ENCODE data around the gene FBRS.
A peak's percentile ranks its signal among the peaks of the same experiment; 100 is the strongest.

FBRS gene

GRCh38 chr16:30691907-30692306 is 33.7 kb downstream of the FBRS start (continued):
- TF ChIP-seq ZNF692 (tag by site-specific recombination; IDR thresholded peaks at IDR 0.05) (no peak), GLI2 (tag by site-specific recombination; IDR thresholded peaks at IDR 0.05; ENCODE audit: borderline replicate concordance, low read depth) (no peak), ZNF645 (tag by site-specific recombination; IDR thresholded peaks at IDR 0.05) (no peak), ZNF600 (tag by site-specific recombination; IDR thresholded peaks at IDR 0.05) (no peak), ZNF311 (tag by site-specific recombination; IDR thresholded peaks at IDR 0.05; ENCODE audit: borderline replicate concordance) (no peak), ZNF768 (tag by site-specific recombination; IDR thresholded peaks at IDR 0.05) (no peak), ZNF18 (tag by site-specific recombination; IDR thresholded peaks at IDR 0.05) (no peak), ZNF157 (tag by site-specific recombination; IDR thresholded peaks at IDR 0.05) (no peak), REPIN1 (tag by site-specific recombination; IDR thresholded peaks at IDR 0.05; ENCODE audit: low read depth) (no peak), GLI4 (tag by site-specific recombination; IDR thresholded peaks at IDR 0.05) (no peak), ZNF560 (tag by site-specific recombination; IDR thresholded peaks at IDR 0.05; ENCODE audit: borderline replicate concordance) (no peak)

DNA sequence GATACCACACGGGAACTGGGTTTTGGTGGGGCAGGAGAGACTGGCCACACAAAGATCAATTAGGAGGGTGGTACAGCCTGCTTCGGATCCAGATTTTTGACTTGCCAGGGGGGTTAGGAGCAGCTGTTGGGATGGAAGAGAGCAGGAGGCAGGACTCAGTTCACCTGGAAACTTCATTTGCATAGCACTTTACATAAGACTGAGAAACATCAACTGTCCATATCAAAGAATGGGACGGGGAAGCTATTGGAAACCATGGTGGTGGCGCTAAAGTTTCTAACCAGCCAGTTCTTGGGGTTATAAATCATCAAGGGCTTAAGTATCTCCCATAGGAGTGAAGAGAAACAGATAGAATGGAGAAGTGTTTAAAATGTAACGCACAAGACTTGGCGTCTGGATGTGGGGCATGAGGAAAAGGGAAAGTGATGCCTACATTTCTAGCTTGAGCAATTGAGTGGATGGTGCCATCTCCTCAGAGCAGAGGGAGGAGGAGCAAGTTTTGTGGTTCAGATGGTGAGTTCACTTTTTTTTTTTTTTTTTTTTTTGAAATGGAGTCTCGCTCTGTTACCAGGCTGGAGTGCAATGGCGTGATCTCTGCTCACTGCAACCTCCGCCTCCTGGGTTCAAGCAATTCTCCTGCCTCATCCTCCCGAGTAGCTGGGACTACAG is 34.3 kb downstream of the FBRS start:
- Histone ChIP-seq H3K4me3 (ENCODE audit: low read depth, low read length) (no peak overlapping the region), H3K36me3 (ENCODE audit: control insufficient read depth in 2 of 2, insufficient read depth in 1 of 2, low read length in 2 of 2) (no peaks in the 10 kb centered on the region; a peak in 1 of 3 replicates), H3K9me3 (ENCODE audit: control insufficient read depth, insufficient read depth, low read depth, low read length) (no peaks in the 10 kb centered on the region), H3K4me1 (ENCODE audit: control insufficient read depth, insufficient read depth, low read length) (no peaks in the 10 kb centered on the region), H3K27ac (ENCODE audit: extremely low read depth, low read depth, low read length) (no peak overlapping the region)
- peak; percentile 59 for TF ChIP-seq PRDM10 (tag by site-specific recombination; IDR thresholded peaks at IDR 0.05)
- no peak for TF ChIP-seq ZNF561 (tag by site-specific recombination; IDR thresholded peaks at IDR 0.05; ENCODE audit: borderline replicate concordance)
- no peak for TF ChIP-seq ZNF76 (tag by site-specific recombination; IDR thresholded peaks at IDR 0.05; ENCODE audit: borderline replicate concordance, low read depth)
- 0 out of 2 replicates have a peak, but pooled peaks have one; percentile 8 for TF ChIP-seq ZNF341 (tag by site-specific recombination; IDR thresholded peaks at IDR 0.05; ENCODE audit: low read depth)
- no peak for TF ChIP-seq MEIS1 (CRISPR knock-in tag; IDR thresholded peaks at IDR 0.05; ENCODE audit: borderline replicate concordance)
- TF ChIP-seq ZBTB20 (tag by site-specific recombination; IDR thresholded peaks at IDR 0.05) = no peak
- TF ChIP-seq KLF9 (tag by site-specific recombination; IDR thresholded peaks at IDR 0.05; ENCODE audit: low read depth) = no peak
- no peak for TF ChIP-seq SP3 (tag by site-specific recombination; IDR thresholded peaks at IDR 0.05)
- no peak for TF ChIP-seq ZNF837 (tag by site-specific recombination; IDR thresholded peaks at IDR 0.05)
- no peak for TF ChIP-seq ZNF302 (tag by site-specific recombination; IDR thresholded peaks at IDR 0.05; ENCODE audit: low read depth)
- TF ChIP-seq ZNF621 (tag by site-specific recombination; IDR thresholded peaks at IDR 0.05) = no peak
- no peak for TF ChIP-seq ZFP3 (tag by site-specific recombination; IDR thresholded peaks at IDR 0.05; ENCODE audit: low read depth)
- no peak for TF ChIP-seq ZNF624 (tag by site-specific recombination; IDR thresholded peaks at IDR 0.05)
- TF ChIP-seq EGR2 (tag by site-specific recombination; IDR thresholded peaks at IDR 0.05; ENCODE audit: low read depth) = no peak
- no peak for TF ChIP-seq ZIC2 (tag by site-specific recombination; IDR thresholded peaks at IDR 0.05)
- peak; percentile 20; the same call in 1 of the 2 replicates for TF ChIP-seq ZBTB17 (tag by site-specific recombination; IDR thresholded peaks at IDR 0.05)
- no peak for TF ChIP-seq FEZF1 (tag by site-specific recombination; IDR thresholded peaks at IDR 0.05)
- POLR2A ChIA-PET = interaction anchor here (0.7 to 1.2 kb wide), 3 partner anchors 26 to 162 kb away, joined by 3 to 13 read pairs (median 3); no protein-coding TSS in a partner anchor
- CTCF ChIA-PET = interaction anchor here (0.7 to 5.8 kb wide), 6 partner anchors 8 to 263 kb away, joined by 3 to 43 read pairs (median 6); partner anchors contain the start of genes DCTPP1, FBRS, PRR14 and SEPHS2

Data from HEK293 (cell line).